Amniotic stem cell (primary cell): Measurements from ENCODE around the gene SYT15.
"Not testable (repeated sequence)": the region's sequence is repeated elsewhere in the genome, so short reads cannot be mapped to it uniquely, and the experiment has no call there.

Experiments used
- DNase-seq: peaks from one replicate; lab custom pipeline; 2025; lab: John Stamatoyannopoulos, UW

SYT15 gene

GRCh38 chr10:46589589-46589988 is 10.7 kb downstream of the SYT15 start:
- DNase-seq = not testable (repeated sequence)

- not testable (repeated sequence) for DNase-seq
These were observed 12.1 kb downstream of the SYT15 start for GRCh38 chr10:46591053-46591452.

DNA sequence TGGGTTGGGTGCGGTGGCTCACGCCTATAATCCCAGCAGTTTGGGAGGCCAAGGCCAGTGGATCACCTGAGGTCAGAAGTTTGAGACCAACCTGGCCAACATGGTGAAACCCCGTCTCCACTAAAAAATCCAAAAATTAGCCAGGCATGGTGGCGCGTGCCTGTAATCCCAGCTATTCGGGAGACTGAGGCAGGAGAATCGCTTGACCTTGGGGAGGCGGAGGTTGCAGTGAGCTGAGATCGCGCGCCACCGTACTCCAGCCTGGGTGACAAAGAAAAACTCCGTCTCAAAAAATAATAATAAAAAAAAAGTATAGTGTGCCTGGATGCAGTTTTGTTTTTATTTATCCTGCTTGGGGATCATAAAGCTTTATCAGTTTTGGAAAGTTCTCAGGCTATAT is 14.4 kb downstream of the SYT15 start:
- DNase-seq = not testable (repeated sequence)

GRCh38 chr10:46594453-46595063 is 15.6 kb downstream of the SYT15 start:
- DNase-seq = not testable (repeated sequence)

DNA sequence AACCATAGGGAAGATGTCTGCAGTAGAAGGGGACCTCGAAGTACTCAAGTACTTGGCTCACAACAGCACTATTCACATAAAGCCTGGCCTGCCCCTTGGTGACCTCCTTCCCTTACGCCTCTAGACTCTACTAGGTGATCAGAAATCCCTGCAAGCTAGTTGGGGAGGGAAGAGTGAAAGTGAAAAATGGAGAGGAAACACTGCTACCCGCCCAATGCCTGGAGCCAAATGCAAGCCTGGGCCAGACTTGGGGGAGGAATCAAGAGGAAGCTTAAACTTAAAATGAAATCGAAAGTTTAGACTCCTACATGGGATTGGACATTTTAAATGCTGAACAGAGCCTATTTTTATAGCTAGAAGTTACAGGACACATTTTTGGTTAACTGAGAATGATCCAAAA is 17.6 kb downstream of the SYT15 start:
- not testable (repeated sequence) for DNase-seq

GRCh38 chr10:46597616-46598246 is 18.8 kb downstream of the SYT15 start:
- not testable (repeated sequence) for DNase-seq

GRCh38 chr10:46600516-46600915 is 21.6 kb downstream of the SYT15 start:
- not testable (repeated sequence) for DNase-seq

- DNase-seq = not testable (repeated sequence)
These were observed 36.6 kb downstream of the SYT15 start for GRCh38 chr10:46615540-46615939.

DNA sequence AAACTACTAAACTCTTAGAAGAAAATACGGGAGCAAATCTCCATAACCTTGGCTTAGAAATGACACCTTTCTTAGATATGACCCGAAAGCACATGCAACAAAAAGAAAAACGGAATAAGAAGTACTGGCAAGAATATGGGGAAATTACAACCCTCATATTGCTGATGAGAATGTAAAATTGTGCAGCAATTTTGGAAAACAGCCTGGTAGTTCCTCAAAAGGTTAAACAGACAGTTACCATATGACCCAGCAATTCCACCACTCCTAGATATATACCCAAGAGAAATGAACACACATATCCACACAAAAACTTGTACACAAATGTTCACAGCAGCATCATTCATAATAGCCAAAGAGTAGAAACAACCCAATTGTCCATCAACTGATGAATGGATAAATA is 37.3 kb downstream of the SYT15 start:
- not testable (repeated sequence) for DNase-seq

GRCh38 chr10:46617134-46617533 is 38.2 kb downstream of the SYT15 start:
- not testable (repeated sequence) for DNase-seq

DNA sequence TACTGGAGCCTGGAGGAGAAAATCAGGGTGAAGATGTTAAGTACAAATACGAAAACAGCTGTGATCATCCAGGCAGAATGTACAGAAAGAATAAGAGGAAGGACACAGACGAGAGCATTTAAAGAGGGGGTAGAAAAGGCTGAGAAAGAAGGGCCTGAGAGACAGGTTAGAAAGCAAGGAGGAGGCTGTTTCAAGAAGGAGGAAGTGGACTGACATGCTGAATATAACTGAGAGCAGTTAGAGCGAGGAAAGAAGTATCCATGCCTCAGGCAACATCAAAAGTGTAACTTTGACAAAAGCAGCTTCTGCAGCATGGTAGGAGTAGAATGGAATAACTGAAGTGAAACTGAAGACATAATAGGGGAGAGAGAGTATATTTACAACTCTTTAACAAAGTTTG is 39.0 kb downstream of the SYT15 start:
- DNase-seq = not testable (repeated sequence)

DNA sequence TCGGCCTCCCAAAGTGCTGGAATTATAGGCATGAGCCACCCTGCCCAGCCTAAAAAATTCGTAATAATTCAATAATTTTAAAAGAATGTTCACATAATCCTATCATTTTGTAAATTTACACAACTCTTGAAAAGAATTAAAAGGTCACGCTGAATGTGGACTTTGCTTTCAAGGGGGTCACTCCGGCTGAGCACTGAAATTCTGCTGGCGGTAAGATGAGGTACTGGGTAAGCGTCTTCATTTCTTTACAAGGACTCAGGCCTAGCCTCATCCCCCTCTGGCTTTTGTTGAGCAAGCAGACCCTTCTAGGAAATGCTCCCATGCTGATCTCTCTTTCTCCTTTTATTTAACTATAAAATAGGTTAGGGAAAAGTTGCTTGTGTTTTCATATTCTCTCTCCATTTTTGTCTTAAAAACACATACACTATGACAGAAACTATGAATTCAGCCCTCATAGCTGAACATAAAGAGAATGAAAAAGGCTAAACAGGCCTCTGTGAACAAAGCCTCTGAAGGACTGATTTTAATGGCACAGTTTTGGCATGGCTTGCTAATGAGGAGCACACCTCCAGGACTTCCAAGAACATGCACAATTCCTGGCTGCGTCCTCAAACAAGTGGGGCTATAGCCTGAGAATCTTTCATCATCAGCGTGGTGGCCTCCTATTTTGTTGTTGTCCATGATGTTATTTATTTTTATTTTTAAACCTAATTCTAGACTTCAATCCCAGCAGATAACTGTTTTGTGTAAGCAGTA is 45.1 kb downstream of the SYT15 start:
- DNase-seq = not testable (repeated sequence)

GRCh38 chr10:46629805-46630204 is 50.9 kb downstream of the SYT15 start:
- DNase-seq = not testable (repeated sequence)

GRCh38 chr10:46630816-46631215 is 51.9 kb downstream of the SYT15 start:
- DNase-seq = not testable (repeated sequence)

GRCh38 chr10:46631683-46632082 is 52.8 kb downstream of the SYT15 start:
- not testable (repeated sequence) for DNase-seq

- DNase-seq = not testable (repeated sequence)
These were observed 55.8 kb downstream of the SYT15 start for GRCh38 chr10:46634698-46635097.

- not testable (repeated sequence) for DNase-seq
These were observed 56.5 kb downstream of the SYT15 start for GRCh38 chr10:46635364-46635959.

DNA sequence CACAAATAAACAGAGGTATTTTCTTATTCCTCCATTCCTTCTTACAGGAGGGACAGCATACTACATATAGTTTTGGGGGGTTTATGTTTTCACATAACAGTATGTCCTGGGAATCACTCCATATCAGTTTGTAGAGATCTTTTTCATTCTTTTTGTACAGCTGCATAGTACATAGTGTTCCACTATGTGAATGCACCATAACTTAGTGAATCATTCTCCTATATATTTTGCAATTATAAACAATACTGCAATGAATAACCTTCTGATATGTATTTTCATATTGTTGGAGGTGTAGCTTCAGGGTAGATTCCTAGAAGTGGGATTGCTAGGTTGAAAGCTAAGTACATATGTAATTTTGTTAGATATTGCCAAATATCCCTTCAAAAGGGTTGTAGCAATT is 61.1 kb downstream of the SYT15 start:
- DNase-seq = not testable (repeated sequence)
